Stomach (tissue), 9 donors: Measurements from ENCODE around the gene RBM8A. TPM values are rescaled to one million over a fixed set of nuclear protein-coding genes. Genes with fewer than 3 reads are reported as not detected.

Experiments
- DNase-seq, 2 donors: peaks; one replicate each; pipeline versions ENCODE4 v3.0.0 to v3.0.0-alpha.2; 2013 to 2019
- H3K27ac ChIP-seq, 5 donors: fragments of 200-600 bp in 4 of 5; sonication (generic) in 4 of 5; one replicate each; pipeline ENCODE4 v1.5.1; 2013 to 2019; ENCODE audit warnings: mild to moderate bottlenecking in 1 of 5, moderate library complexity in 1 of 5
- H3K27me3 ChIP-seq, 3 donors: fragments of 200-600 bp; sonication (generic); one replicate each; pipeline ENCODE4 v1.5.1; 2017 to 2019; ENCODE audit warnings: mixed run types in 1 of 3
- H3K36me3 ChIP-seq, 4 donors: fragments of 200-600 bp; sonication (generic); 1 replicate in 3 of 4; 2 replicates in 1 of 4; pipeline ENCODE4 v1.5.1; 2016 to 2019
- H3K4me1 ChIP-seq, 4 donors: fragments of 200-600 bp; sonication (generic); one replicate each; pipeline ENCODE4 v1.5.1; 2016 to 2019
- H3K4me3 ChIP-seq, 4 donors: fragments of 200-600 bp; sonication (generic) in 3 of 4; one replicate each; pipeline ENCODE4 v1.5.1; 2016 to 2019; ENCODE audit warnings: mild to moderate bottlenecking in 1 of 4
- H3K9me3 ChIP-seq, 4 donors: fragments of 200-600 bp; sonication (generic); one replicate each; pipeline ENCODE4 v1.5.1; 2016 to 2019
- CTCF ChIP-seq, 7 experiments: fragments of 450-650 bp in 4 of 7; fragments of 200-600 bp in 3 of 7; sonication (generic) in 3 of 7; IDR thresholded peaks; one replicate each; pipeline ENCODE4 v1.5.1; 2016 to 2019; ENCODE audit warnings: antibody characterized with exemption in 7 of 7, control low read depth in 2 of 7, mild to moderate bottlenecking in 1 of 7
- EP300 ChIP-seq: sonication (generic); formaldehyde crosslinking; IDR thresholded peaks from one replicate; pipeline ENCODE4 v1.6.1; 2017; ENCODE audit warnings: antibody characterized with exemption
- POLR2A ChIP-seq, 4 donors: fragments of 450-650 bp; IDR thresholded peaks; one replicate each; pipeline ENCODE4 v1.6.1; 2016; ENCODE audit warnings: antibody characterized with exemption in 4 of 4, control low read depth in 2 of 4, mild to moderate bottlenecking in 1 of 4, moderate library complexity in 1 of 4
- POLR2AphosphoS5 ChIP-seq, 3 donors: sonication (generic); formaldehyde crosslinking; IDR thresholded peaks; one replicate each; pipeline ENCODE4 v1.6.1; 2016; ENCODE audit warnings: antibody characterized with exemption in 3 of 3
- WGBS, 5 donors: extraction: QIAGEN DNeasy Blood & Tissue Kit in 3 of 5; methylation state at CpG; one replicate each; pipeline versions ENCODE4 v1.1.5 to v1.1.7; 2013 to 2018; 5-methylcytosine and 5-hydroxymethylcytosine counted together
- intact Hi-C: fragments of 100-400 bp; cut with DNase I; formaldehyde crosslinking; loops from one replicate; pipeline ENCODE4 v1.15.1; 2023; ENCODE audit warnings: low total_unique reads
- polyA plus RNA-seq, 3 donors: library from polyadenylated mRNA; stranded (reverse); fragments of 200-250 nt; gene quantifications; one replicate each; pipeline ENCODE4 v1.2.3, GENCODE V29; 2013
- total RNA-seq, 5 donors: library from RNA; depleted of rRNA; stranded (reverse); fragments of >200 nt; gene quantifications; one replicate each; pipeline versions ENCODE4 v1.1.0 to v1.2.3, GENCODE V29; 2014 to 2016
- donor health status: healthy with polysubstance abuse.
- donor health status: Bipolar disorder and iron deficiency.
- donor health status: healthy.

RBM8A gene
- total and polyA plus RNA-seq, 8 donors = 9.3 to 113 (median 77.4) TPM

DNA sequence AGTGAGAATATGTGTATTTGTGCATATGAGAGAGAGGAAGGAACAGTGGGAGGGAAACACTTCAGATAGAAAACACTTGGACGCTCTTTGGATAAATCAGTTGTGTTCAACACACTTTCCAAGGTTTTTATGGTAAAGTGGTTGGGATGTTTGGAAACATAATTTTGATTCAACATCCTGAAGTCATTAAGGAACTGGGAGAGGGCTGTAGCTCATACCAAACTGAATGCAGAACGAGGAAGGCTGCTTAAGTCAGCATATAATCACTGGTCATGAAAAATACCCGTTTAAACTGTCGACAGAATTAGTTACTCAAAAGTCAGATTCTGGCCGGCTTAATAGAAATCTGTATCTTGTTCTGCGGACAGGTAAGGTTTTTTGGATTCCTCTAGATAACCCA, 15.6 kb upstream of the RBM8A start:
- Histone ChIP-seq H3K27ac (no peak overlapping the region), H3K4me1 (no peaks in the 10 kb centered on the region), H3K36me3 (peaks cover 0 to 74% (median 47%) of the 10 kb centered on the region in 4 donors), H3K9me3 (no peaks in the 10 kb centered on the region), H3K27me3 (no peaks in the 10 kb centered on the region), H3K4me3 (no peak overlapping the region)
- 82 to 90% (median 87%) methylated on average over 6 of the region's 6 CpGs for WGBS, 5 donors
- TF ChIP-seq POLR2A (IDR thresholded peaks at IDR 0.05) (no peak), EP300 (no peak), POLR2AphosphoS5 (IDR thresholded peaks at IDR 0.05) (no peak), CTCF (IDR thresholded peaks at IDR 0.05) (no peak)
- no peak for DNase-seq
- intact Hi-C loops = no loop called here

GRCh38 chr1:145942405-145942804, 15.1 kb upstream of the RBM8A start:
- Histone ChIP-seq H3K4me3 (no peak overlapping the region), H3K27ac (no peak overlapping the region), H3K36me3 (peaks cover 0 to 75% (median 51%) of the 10 kb centered on the region in 4 donors), H3K9me3 (no peaks in the 10 kb centered on the region), H3K4me1 (no peaks in the 10 kb centered on the region), H3K27me3 (no peaks in the 10 kb centered on the region)
- no peak for TF ChIP-seq EP300
- WGBS, 5 donors = 85 to 95% (median 92%) methylated on average over 4 of the region's 4 CpGs
- intact Hi-C loops = no loop called here
- no peak for DNase-seq

- Histone ChIP-seq H3K4me3 (no peak overlapping the region), H3K36me3 (peaks cover 0 to 75% (median 58%) of the 10 kb centered on the region in 4 donors), H3K4me1 (peaks cover 0 to 19% (median under 1%) of the 10 kb centered on the region in 4 donors), H3K27ac (no peak overlapping the region), H3K9me3 (no peaks in the 10 kb centered on the region), H3K27me3 (no peaks in the 10 kb centered on the region)
- intact Hi-C loops = no loop called here
- no peak for TF ChIP-seq POLR2AphosphoS5 (IDR thresholded peaks at IDR 0.05)
- no peak for TF ChIP-seq POLR2A (IDR thresholded peaks at IDR 0.05)
- no peak for TF ChIP-seq EP300
- TF ChIP-seq CTCF (IDR thresholded peaks at IDR 0.05) = no peak
- 67 to 96% (median 86%) methylated on average over 1 of the region's 1 CpG for WGBS, 5 donors
- no peak for DNase-seq
Measured at GRCh38 chr1:145937436-145937835, 10.2 kb upstream of the RBM8A start.

DNA sequence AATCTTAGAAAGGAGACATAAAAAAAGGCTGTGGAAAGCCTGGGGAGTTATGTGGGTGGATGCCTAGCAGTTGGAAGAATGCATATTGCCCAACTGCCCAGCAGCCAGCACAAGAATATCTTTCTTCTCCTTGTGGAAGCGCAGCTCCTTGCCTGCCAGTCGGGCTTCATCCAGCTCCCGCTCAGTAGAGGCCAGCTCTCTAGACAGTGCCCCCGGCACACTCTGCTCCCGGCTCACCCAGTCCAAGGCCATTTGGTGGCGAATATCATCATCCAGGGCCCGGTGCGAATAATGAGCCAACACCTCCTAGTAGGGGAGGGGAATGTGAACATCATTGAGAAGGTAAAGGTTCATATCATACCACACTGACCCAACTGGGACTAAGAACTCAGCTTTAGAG, 9.0 kb upstream of the RBM8A start:
- TF ChIP-seq POLR2AphosphoS5 (IDR thresholded peaks at IDR 0.05) (no peak), EP300 (no peak), POLR2A (IDR thresholded peaks at IDR 0.05) (no peak), CTCF (IDR thresholded peaks at IDR 0.05) (no peak)
- H3K27ac ChIP-seq = no peak overlapping the region
- no peaks in the 10 kb centered on the region for H3K27me3 ChIP-seq
- no peak overlapping the region for H3K4me3 ChIP-seq
- intact Hi-C loops = no loop called here
- WGBS, 5 donors = 85 to 92% (median 86%) methylated on average over 8 of the region's 8 CpGs
- no peak for DNase-seq
- no peaks in the 10 kb centered on the region for H3K9me3 ChIP-seq
- H3K4me1 ChIP-seq = peaks cover 0 to 27% (median 7%) of the 10 kb centered on the region in 4 donors
- peaks cover 0 to 71% (median 47%) of the 10 kb centered on the region in 4 donors for H3K36me3 ChIP-seq

GRCh38 chr1:145935708-145936107, 8.4 kb upstream of the RBM8A start:
- DNase-seq = no peak
- H3K36me3 ChIP-seq = peaks cover 0 to 68% (median 43%) of the 10 kb centered on the region in 4 donors

More at GRCh38 chr1:145935708-145936107, 8.4 kb upstream of the RBM8A start:
- H3K27ac ChIP-seq = peak overlapping the region in 1 of 5 donors; percentile 28
- peaks cover 0 to 27% (median 7%) of the 10 kb centered on the region in 4 donors for H3K4me1 ChIP-seq
- TF ChIP-seq POLR2AphosphoS5 (IDR thresholded peaks at IDR 0.05) = no peak
- TF ChIP-seq POLR2A (IDR thresholded peaks at IDR 0.05) = no peak
- no peak for TF ChIP-seq EP300
- no peak for TF ChIP-seq CTCF (IDR thresholded peaks at IDR 0.05)
- no peaks in the 10 kb centered on the region for H3K27me3 ChIP-seq
- no peak overlapping the region for H3K4me3 ChIP-seq
- no peaks in the 10 kb centered on the region for H3K9me3 ChIP-seq
- intact Hi-C loops = no loop called here
